GM10266 (cell line): ENCODE measurements around the gene RBM43.

Source experiments
- DNase-seq: peaks from one replicate; pipeline ENCODE4 v3.0.0; 2012; ENCODE audit errors: extremely low spot score
- TF ChIP-seq, protein P1 (sequence below): IDR thresholded peaks from 2 replicates; pipeline ENCODE4 v1.5.1; 2012; ENCODE audit warnings: mild to moderate bottlenecking, low read depth; ENCODE audit not compliant: control insufficient read depth, insufficient read depth; ENCODE audit errors: missing control alignments

RBM43 gene

DNA sequence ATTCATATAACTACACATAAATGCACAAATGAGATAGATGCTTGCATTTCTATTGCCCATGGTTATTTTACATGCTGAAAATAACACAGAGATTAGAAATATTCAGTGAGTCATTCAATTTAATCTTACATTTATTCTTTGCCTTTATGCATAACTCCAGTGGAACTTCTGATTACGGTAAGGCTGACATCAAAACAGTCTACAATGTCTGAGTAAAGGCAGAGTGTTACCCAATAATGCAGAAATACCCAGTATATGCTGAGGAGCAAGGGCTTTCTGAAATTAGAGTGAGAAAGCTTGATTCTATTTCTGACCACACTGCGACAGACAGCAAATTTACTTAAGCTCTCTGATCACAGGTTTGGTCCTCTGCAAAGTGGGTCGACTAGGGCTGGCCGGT is 18.6 kb upstream of the RBM43 start:
- no peak for DNase-seq
- TF ChIP-seq, protein P1, sequence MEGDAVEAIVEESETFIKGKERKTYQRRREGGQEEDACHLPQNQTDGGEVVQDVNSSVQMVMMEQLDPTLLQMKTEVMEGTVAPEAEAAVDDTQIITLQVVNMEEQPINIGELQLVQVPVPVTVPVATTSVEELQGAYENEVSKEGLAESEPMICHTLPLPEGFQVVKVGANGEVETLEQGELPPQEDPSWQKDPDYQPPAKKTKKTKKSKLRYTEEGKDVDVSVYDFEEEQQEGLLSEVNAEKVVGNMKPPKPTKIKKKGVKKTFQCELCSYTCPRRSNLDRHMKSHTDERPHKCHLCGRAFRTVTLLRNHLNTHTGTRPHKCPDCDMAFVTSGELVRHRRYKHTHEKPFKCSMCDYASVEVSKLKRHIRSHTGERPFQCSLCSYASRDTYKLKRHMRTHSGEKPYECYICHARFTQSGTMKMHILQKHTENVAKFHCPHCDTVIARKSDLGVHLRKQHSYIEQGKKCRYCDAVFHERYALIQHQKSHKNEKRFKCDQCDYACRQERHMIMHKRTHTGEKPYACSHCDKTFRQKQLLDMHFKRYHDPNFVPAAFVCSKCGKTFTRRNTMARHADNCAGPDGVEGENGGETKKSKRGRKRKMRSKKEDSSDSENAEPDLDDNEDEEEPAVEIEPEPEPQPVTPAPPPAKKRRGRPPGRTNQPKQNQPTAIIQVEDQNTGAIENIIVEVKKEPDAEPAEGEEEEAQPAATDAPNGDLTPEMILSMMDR, result no peak

DNA sequence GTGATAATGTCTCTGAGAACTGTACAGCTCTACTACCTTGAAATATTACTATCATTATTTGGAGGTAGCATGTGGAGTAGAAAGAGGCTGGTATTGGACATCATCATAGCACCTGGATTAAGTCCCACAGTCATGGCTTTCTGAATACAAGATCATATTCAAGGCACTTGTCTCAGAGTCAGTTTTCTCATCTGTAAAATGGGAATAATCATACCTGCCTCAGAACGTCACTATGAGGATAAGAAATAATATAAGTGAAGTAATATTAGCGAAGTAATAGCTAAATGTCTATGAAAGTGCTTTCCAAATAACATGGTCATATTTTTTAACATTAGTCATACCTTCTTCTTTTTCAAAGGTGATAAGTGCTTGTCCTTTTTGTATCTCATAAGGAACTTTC is 16.8 kb upstream of the RBM43 start:
- DNase-seq, result no peak
- TF ChIP-seq, protein P1, result no peak

DNA sequence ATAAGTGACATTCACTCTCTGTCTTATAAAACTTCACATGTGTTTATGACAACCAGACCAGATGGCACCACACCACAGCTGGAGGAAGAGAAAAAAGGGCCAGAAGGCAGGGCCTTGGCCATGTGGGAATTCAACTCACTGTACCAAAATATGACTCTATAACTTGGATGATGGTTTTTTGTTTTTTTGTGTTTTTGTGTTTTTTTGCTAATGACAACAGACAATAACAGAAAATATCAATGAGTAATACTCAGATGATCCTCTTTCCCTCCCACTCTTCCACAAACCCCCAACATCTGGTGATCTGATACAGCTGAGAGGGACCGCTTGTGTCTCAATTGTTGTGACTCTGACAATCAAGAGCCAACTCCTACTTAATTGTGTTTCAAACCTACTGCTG is 15.4 kb upstream of the RBM43 start:
- no peak for DNase-seq
- TF ChIP-seq, protein P1, result no peak

DNA sequence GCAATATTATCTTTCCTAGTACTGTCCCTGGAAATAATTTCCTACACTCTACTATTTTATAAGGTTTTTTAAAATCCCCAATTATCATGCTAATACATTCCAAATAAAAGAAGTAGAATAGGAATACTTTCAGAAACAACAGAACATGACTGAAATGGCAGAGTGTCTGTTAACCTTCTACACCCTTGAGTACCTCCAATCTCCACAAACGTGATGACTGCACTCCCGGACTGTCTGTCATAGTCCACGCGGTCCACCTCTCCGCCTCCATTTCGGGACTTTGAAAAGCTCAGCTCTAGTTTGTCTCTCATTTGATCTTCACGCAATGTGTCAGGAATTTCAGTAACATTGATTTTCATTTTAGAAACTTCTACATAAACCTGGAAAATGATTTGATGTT is 13.6 kb upstream of the RBM43 start:
- DNase-seq, result no peak
- TF ChIP-seq, protein P1, result no peak

DNA sequence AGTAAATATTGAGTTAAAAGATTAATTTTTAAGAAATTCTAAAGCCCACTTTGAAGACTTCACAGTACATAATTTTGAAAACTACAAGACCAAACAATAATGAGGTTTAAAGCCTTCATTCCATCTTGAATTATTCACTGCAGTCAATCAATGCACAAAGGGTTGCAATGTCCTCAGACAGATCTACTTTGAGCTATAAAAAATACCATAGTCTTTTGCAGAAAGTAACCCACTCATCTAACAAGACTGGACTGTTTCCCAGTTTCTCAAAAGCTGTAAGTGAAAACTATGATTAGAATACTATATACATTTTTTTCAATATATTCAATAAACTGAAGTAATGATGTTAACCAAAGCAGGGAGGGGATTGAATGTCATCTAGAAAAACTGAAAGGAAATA is 10.2 kb upstream of the RBM43 start:
- TF ChIP-seq, protein P1, result no peak
- DNase-seq, result no peak

DNA sequence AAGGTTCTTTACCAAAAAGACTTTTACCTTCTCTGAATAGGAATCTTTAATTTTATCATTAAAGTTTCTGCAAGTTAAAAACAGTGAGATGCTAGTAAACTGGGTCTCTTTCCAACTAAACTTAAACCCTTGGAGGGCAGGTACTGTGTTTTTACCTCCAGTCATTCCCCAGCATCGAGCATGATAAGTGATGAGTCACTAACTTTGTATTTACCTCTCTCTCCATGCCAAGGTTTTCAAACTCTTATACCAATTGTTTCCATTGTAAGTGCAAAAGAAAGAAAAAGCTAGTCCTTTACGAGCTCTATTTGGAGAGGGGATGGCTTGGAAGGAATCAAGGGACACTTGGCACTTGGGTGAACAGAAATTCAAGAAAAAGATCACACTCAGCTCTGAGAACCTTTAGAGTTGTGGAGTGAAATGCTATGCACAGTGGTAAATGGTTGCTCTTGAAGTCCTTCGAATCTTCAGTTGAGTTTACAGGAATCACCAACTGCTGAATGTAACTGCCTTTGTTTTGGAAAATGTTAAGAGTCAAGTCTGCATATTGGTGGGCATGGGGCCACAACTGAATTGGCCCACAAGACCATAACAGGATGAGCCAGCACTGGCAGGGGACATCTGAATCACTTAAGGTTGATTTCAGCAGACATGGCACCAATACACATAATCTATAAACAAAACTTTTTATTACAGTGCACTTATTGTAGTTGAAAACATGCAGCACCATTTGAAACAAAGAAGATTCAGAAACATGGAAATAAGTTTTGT is 8.3 kb upstream of the RBM43 start:
- DNase-seq, result no peak
- TF ChIP-seq, protein P1, result no peak

DNA sequence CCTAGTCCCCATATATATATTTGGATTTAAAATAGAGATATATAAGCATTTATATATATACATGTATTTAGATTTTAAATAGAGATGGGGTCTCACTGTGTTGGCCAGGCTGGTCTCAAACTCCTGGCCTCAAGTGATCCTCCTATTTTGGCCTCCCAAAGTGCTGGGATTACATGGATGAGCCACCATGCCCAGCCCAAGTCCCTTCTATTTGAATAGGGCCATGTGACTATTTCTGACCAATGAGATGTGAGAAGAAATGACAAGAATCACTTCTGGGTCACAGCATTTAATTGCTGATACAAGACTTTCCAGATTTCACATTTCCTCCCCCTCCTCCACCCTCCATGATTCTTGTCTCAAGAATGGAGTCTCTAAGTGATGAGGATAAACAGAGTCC is 6.4 kb upstream of the RBM43 start:
- TF ChIP-seq, protein P1, result no peak
- DNase-seq, result no peak
